K562 (cell line): ENCODE results near the gene PSMG3. TPM values are rescaled to one million over a fixed set of nuclear protein-coding genes. Genes with fewer than 3 reads are reported as not detected.

ENCODE experiments used
- ATAC-seq: fragments of 200-7000 bp; cut with Tn5 transposase; 3 replicates; pipeline ENCODE4 v1.9.1; 2020; ENCODE audit warnings: moderate library complexity
- BruUV-seq: library from RNA; stranded (reverse); fragments of 400-500 nt; replicated peaks from 2 replicates; lab custom pipeline; 2021; lab: Mats Ljungman, UMichigan
- CTCF ChIA-PET: fragments of 300-600 bp; formaldehyde crosslinking; extraction: SDS; loops from one replicate; lab custom pipeline; 2021; ENCODE audit warnings: low intra/inter-chr PET ratio; lab: Yijun Ruan, JAX
- POLR2A ChIA-PET: fragments of 300-600, 350-650 bp; sonication (Branson Sonifier 250); formaldehyde crosslinking; extraction: SDS; loops from one replicate; lab custom pipeline; 2021; ENCODE audit warnings: antibody characterized with exemption, inconsistent platforms; lab: Yijun Ruan, JAX
- DNase-seq, 4 experiments: peaks; one replicate each; pipeline versions ENCODE4 v3.0.0 to v3.0.0-alpha.2; 2011 to 2018; ENCODE audit warnings: low spot score in 3 of 4, mixed read lengths in 3 of 4; ENCODE audit errors: extremely low read depth in 1 of 4
- FAIRE-seq: peaks from 2 replicates; lab custom pipeline; 2011; peaks lifted over from hg19 to GRCh38; lab: Jason Lieb, UNC
- H2AFZ ChIP-seq: 2 replicates; pipeline ENCODE4 v1.6.0; 2011; ENCODE audit warnings: low read depth, low read length, control low read depth, inconsistent platforms
- H3K27ac ChIP-seq: fragments of 200-600 bp; 3 replicates; pipeline ENCODE4 v1.8.0; 2011; ENCODE audit warnings: low read depth, mild to moderate bottlenecking, control low read depth, inconsistent platforms, low read length, moderate library complexity, mixed read lengths; ENCODE audit errors: extremely low read depth
- H3K27me3 ChIP-seq, 2 experiments: fragments of 300-600 bp in 1 of 2; 2 replicates in 1 of 2; 3 replicates in 1 of 2; pipeline versions ENCODE4 v1.6.0 to v1.8.0; 2011; ENCODE audit warnings: inconsistent platforms in 2 of 2, low read length in 2 of 2, mild to moderate bottlenecking in 1 of 2, mixed read lengths in 1 of 2, moderate library complexity in 1 of 2; ENCODE audit not compliant: control insufficient read depth in 2 of 2, insufficient read depth in 2 of 2
- H3K36me3 ChIP-seq: fragments of 300-600 bp; 3 replicates; pipeline ENCODE4 v1.8.0; 2011; ENCODE audit warnings: mild to moderate bottlenecking, low read length, inconsistent platforms; ENCODE audit not compliant: control insufficient read depth, insufficient read depth
- H3K4me1 ChIP-seq, 2 experiments: fragments of 200-600 bp in 1 of 2; replicated peaks in 1 of 2; 2 replicates in 1 of 2; 3 replicates in 1 of 2; pipeline versions ENCODE4 v1.5.1 to v1.8.0; 2011; ENCODE audit warnings: inconsistent platforms in 2 of 2, low read length in 2 of 2, mild to moderate bottlenecking in 1 of 2, mixed read lengths in 1 of 2, moderate library complexity in 1 of 2; ENCODE audit not compliant: control insufficient read depth in 2 of 2, insufficient read depth in 2 of 2
- H3K4me2 ChIP-seq: 2 replicates; pipeline ENCODE4 v1.6.1; 2011; ENCODE audit warnings: low read length, control low read depth, inconsistent platforms, mixed read lengths; ENCODE audit not compliant: insufficient read depth
- H3K4me3 ChIP-seq: fragments of 200-600 bp; sonication (generic), shearing (Covaris generic); 2 replicates; pipeline ENCODE4 v1.5.1; 2016; ENCODE audit warnings: control low read depth, inconsistent platforms
- H3K79me2 ChIP-seq: fragments of 200-600 bp; 3 replicates; pipeline ENCODE4 v1.8.0; 2011; ENCODE audit warnings: low read length, inconsistent platforms; ENCODE audit not compliant: control insufficient read depth, insufficient read depth
- H3K9ac ChIP-seq, 2 experiments: 2 replicates each; pipeline versions ENCODE4 v1.6.0 to v1.6.1; 2011; ENCODE audit warnings: low read depth in 2 of 2, low read length in 2 of 2, control low read depth in 1 of 2, inconsistent platforms in 1 of 2, mild to moderate bottlenecking in 1 of 2, mixed read lengths in 1 of 2; ENCODE audit not compliant: insufficient read depth in 1 of 2
- H3K9me1 ChIP-seq: one replicate; pipeline ENCODE4 v1.6.0; 2011; ENCODE audit warnings: inconsistent platforms, mild to moderate bottlenecking, low read length, moderate library complexity; ENCODE audit not compliant: control insufficient read depth, insufficient read depth
- H3K9me3 ChIP-seq: replicated peaks from 2 replicates; pipeline ENCODE4 v1.5.1; 2011; ENCODE audit warnings: low read depth, low read length, inconsistent platforms; ENCODE audit not compliant: control insufficient read depth, insufficient read depth
- H4K20me1 ChIP-seq: replicated peaks from 2 replicates; pipeline ENCODE4 v1.6.1; 2011; ENCODE audit warnings: low read length, inconsistent platforms, mixed read lengths; ENCODE audit not compliant: control insufficient read depth, insufficient read depth
- ADNP ChIP-seq: fragments of 200-800 bp; sonication (Bioruptor generic); IDR thresholded peaks from 2 replicates; pipeline ENCODE4 v1.6.1; 2016; ENCODE audit warnings: missing genetic modification characterization, missing compliant biosample characterization
- BCOR ChIP-seq: fragments of 450-650 bp; IDR thresholded peaks from 2 replicates; pipeline ENCODE4 v1.6.1; 2016
- CBX1 ChIP-seq: sonication (generic); IDR thresholded peaks from 2 replicates; pipeline ENCODE4 v1.6.1; 2016; ENCODE audit warnings: antibody characterized with exemption, low read depth, mild to moderate bottlenecking
- ESRRA ChIP-seq: fragments of 450-650 bp; IDR thresholded peaks from 2 replicates; pipeline ENCODE4 v1.6.1; 2014; ENCODE audit warnings: low read depth, mild to moderate bottlenecking, moderate library complexity, borderline replicate concordance
- HDAC1 ChIP-seq, 2 experiments: fragments of 450-650 bp; IDR thresholded peaks; 2 replicates each; pipeline ENCODE4 v1.6.1; 2016 to 2017; ENCODE audit warnings: inconsistent platforms in 1 of 2, mild to moderate bottlenecking in 1 of 2, moderate library complexity in 1 of 2
- HDAC2 ChIP-seq: fragments of 450-650 bp; IDR thresholded peaks from 2 replicates; pipeline ENCODE4 v1.6.1; 2016; ENCODE audit warnings: mild to moderate bottlenecking
- MAX ChIP-seq: sonication (generic); formaldehyde crosslinking; IDR thresholded peaks from 2 replicates; pipeline ENCODE4 v1.9.0; 2022; ENCODE audit warnings: mild to moderate bottlenecking, missing genetic modification reagents
- MYBL2 ChIP-seq, 2 experiments: fragments of 450-650 bp in 1 of 2; sonication (generic) in 1 of 2; formaldehyde crosslinking in 1 of 2; IDR thresholded peaks; 2 replicates each; pipeline versions ENCODE4 v1.6.1 to v1.8.1; 2017 to 2022; ENCODE audit warnings: borderline replicate concordance in 1 of 2, inconsistent platforms in 1 of 2, low read depth in 1 of 2, mild to moderate bottlenecking in 1 of 2, missing genetic modification reagents in 1 of 2, moderate library complexity in 1 of 2
- NR2C1 ChIP-seq, 2 experiments: fragments of 450-650 bp; IDR thresholded peaks; 2 replicates each; pipeline ENCODE4 v1.6.1; 2017; ENCODE audit warnings: mild to moderate bottlenecking in 2 of 2, antibody characterized with exemption in 1 of 2, inconsistent platforms in 1 of 2, missing compliant biosample characterization in 1 of 2, missing genetic modification characterization in 1 of 2
- NR2C2 ChIP-seq, 2 experiments: fragments of 200-800 bp in 1 of 2; sonication (Bioruptor generic) in 1 of 2; sonication (generic) in 1 of 2; formaldehyde crosslinking in 1 of 2; IDR thresholded peaks; 2 replicates each; pipeline versions ENCODE4 v1.6.1 to v1.8.0; 2016 to 2022; ENCODE audit warnings: mild to moderate bottlenecking in 1 of 2, missing compliant biosample characterization in 1 of 2, missing genetic modification characterization in 1 of 2, missing genetic modification reagents in 1 of 2
- PHF20 ChIP-seq: fragments of 450-650 bp; IDR thresholded peaks from 2 replicates; pipeline ENCODE4 v1.6.1; 2018; ENCODE audit not compliant: partially characterized antibody
- RCOR1 ChIP-seq, 2 experiments: IDR thresholded peaks; 2 replicates each; pipeline ENCODE4 v1.6.1; 2012; ENCODE audit warnings: low read depth in 2 of 2, low read length in 2 of 2, borderline replicate concordance in 1 of 2, improper control_type of control experiment in 1 of 2
- SMAD1 ChIP-seq: fragments of 150-350 bp; IDR thresholded peaks from 2 replicates; pipeline ENCODE4 v1.6.1; 2014; ENCODE audit warnings: low read length, low read depth; ENCODE audit not compliant: partially characterized antibody
- SMARCA5 ChIP-seq: fragments of 450-650 bp; IDR thresholded peaks from 2 replicates; pipeline ENCODE4 v1.6.1; 2016
- VEZF1 ChIP-seq: fragments of 200-800 bp; sonication (Bioruptor generic); IDR thresholded peaks from 2 replicates; pipeline ENCODE4 v1.6.1; 2017; ENCODE audit warnings: missing genetic modification characterization, missing compliant biosample characterization
- ZNF449 ChIP-seq: fragments of 250-450 bp; sonication (Bioruptor Pico); IDR thresholded peaks from 2 replicates; pipeline ENCODE4 v1.8.0; 2022; ENCODE audit warnings: moderate library complexity, mild to moderate bottlenecking, inconsistent platforms
- ZNF511 ChIP-seq: sonication (generic); formaldehyde crosslinking; IDR thresholded peaks from 2 replicates; pipeline ENCODE4 v1.8.0; 2022; ENCODE audit warnings: mild to moderate bottlenecking, missing genetic modification reagents
- WGBS: fragments of 100-300 bp; shearing (Covaris generic); methylation state at CpG from one replicate; pipeline ENCODE4 v1.1.6; 2016; ENCODE audit warnings: low coverage, mixed read lengths; ENCODE audit not compliant: insufficient coverage; ENCODE audit errors: missing lambda C conversion rate; 5-methylcytosine and 5-hydroxymethylcytosine counted together
- in situ Hi-C: fragments of 300-500 bp; cut with MboI; formaldehyde crosslinking; loops from 4 replicates; pipeline ENCODE4 v1.15.0; 2018; ENCODE audit warnings: inconsistent platforms, mixed read lengths
- intact Hi-C: fragments of 100-400 bp; cut with micrococcal nuclease; formaldehyde crosslinking; loops from 2 replicates; pipeline ENCODE4 v1.14.2; 2022
- polyA plus RNA-seq, 8 experiments: library from polyadenylated mRNA; depleted of rRNA in 4 of 8; stranded (reverse) in 5 of 8; unstranded in 3 of 8; fragments of >200 nt; fragmentation: Nextera tagmentation in 2 of 8; fragmentation: Illumina TruSeq in 1 of 8; extraction: Ambion mirVana in 2 of 8; extraction: Trizol in 1 of 8; gene quantifications; 2 replicates each; pipeline versions ENCODE4 v1.2.1 to v1.2.3, GENCODE V29; 2011 to 2014; ENCODE audit warnings: inconsistent platforms in 1 of 8, missing spikeins in 1 of 8
- total RNA-seq, 7 experiments: library from RNA; depleted of rRNA in 6 of 7; stranded (reverse); fragments of >200 nt in 6 of 7; fragmentation: Illumina TruSeq in 2 of 7; extraction: Trizol in 2 of 7; gene quantifications; 2 replicates each; pipeline versions ENCODE4 v1.2.1 to v1.2.3, GENCODE V29; 2011 to 2021; ENCODE audit warnings: low replicate concordance in 1 of 7

Gene PSMG3
- total and polyA plus RNA-seq, 9 of the 15 experiments (the other 6 are each of a cell fraction or from before 2014, with no cell fraction given): 34.8 to 122 (median 80.1) TPM

GRCh38 chr7:1554333-1555045 lies 15.3 kb downstream of the PSMG3 start:
- 69% methylated on average over 20 of the region's 20 CpGs for WGBS
- Histone ChIP-seq H3K9me3 (no peaks in the 10 kb centered on the region), H3K9ac (peak overlapping the region in 1 of 2 experiments; percentile 81; a peak in 1 of 4 replicates), H3K4me3 (no peak overlapping the region), H3K27ac (no peak overlapping the region), H2AFZ (no peak overlapping the region), H3K4me1 (peaks cover 0 to 65% of the 10 kb centered on the region in 2 experiments; a peak in 4 of 5 replicates), H3K27me3 (peaks cover 0 to 10% of the 10 kb centered on the region in 2 experiments; a peak in 2 of 5 replicates), H3K9me1 (no peaks in the 10 kb centered on the region), H3K79me2 (no peaks in the 10 kb centered on the region), H4K20me1 (no peaks in the 10 kb centered on the region), H3K4me2 (no peak overlapping the region), H3K36me3 (no peaks in the 10 kb centered on the region)
- in situ Hi-C loops (no loop called here), intact Hi-C loops (loop anchor here (5.0 kb wide), 1 partner anchor 47 kb away; no protein-coding TSS in a partner anchor)
- CTCF ChIA-PET: interaction anchor here (0.6 kb wide), 2 partner anchors 77 to 679 kb away, joined by 3 read pairs; no protein-coding TSS in a partner anchor
- POLR2A ChIA-PET: interaction anchor here (0.6 to 0.9 kb wide), 2 partner anchors 8 to 17 kb away, joined by 3 to 4 read pairs; no protein-coding TSS in a partner anchor
- ATAC-seq (no peak), FAIRE-seq (no peak), DNase-seq (no peak)
- no TSS peak for BruUV-seq
- no peak for TF ChIP-seq ZNF511
- peak; percentile 95 for TF ChIP-seq ADNP
- 0 out of 4 replicates have a peak, but pooled peaks of 1 of the 2 experiments have one; percentile 15 for TF ChIP-seq HDAC1 (IDR thresholded peaks at IDR 0.05)
- TF ChIP-seq ZNF449 (CRISPR knock-in tag): no peak
- TF ChIP-seq MAX (CRISPR knock-in tag): no peak
- TF ChIP-seq ESRRA: no peak
- TF ChIP-seq NR2C1 (IDR thresholded peaks at IDR 0.05): 0 out of 2 replicates have a peak, but pooled peaks have one; percentile 17
- TF ChIP-seq NR2C1 (tag; IDR thresholded peaks at IDR 0.05): no peak
- peak; percentile 15 for TF ChIP-seq PHF20
- no peak for TF ChIP-seq SMAD1
- TF ChIP-seq HDAC2: peak; percentile 34; the same call in 1 of the 2 replicates
- TF ChIP-seq RCOR1 (IDR thresholded peaks at IDR 0.05; ENCODE audit: borderline replicate concordance in 1 of 2, low read depth in 2 of 2, low read length in 2 of 2): peak in 1 of 2 experiments; percentile 59; a peak in 3 of 4 replicates
- TF ChIP-seq BCOR: peak; percentile 98
- TF ChIP-seq CBX1: peak; percentile 74
- TF ChIP-seq NR2C2 (CRISPR knock-in tag; IDR thresholded peaks at IDR 0.05): no peak
- 0 out of 2 replicates have a peak, but pooled peaks have one; percentile 11 for TF ChIP-seq NR2C2 (tag; IDR thresholded peaks at IDR 0.05)
- no peak for TF ChIP-seq MYBL2 (IDR thresholded peaks at IDR 0.05; ENCODE audit: low read depth)
- TF ChIP-seq MYBL2 (CRISPR knock-in tag; IDR thresholded peaks at IDR 0.05; ENCODE audit: borderline replicate concordance): no peak
- TF ChIP-seq VEZF1: no peak
- TF ChIP-seq SMARCA5: peak; percentile 91
